IPS-20b (cell line): ENCODE measurements around the gene HEBP2.

Experiments
- H3K27ac ChIP-seq: one replicate; pipeline ENCODE4 v1.5.1; 2013; ENCODE audit warnings: low read length
- H3K27me3 ChIP-seq: 2 replicates; pipeline ENCODE4 v1.6.1; 2013; ENCODE audit warnings: mild to moderate bottlenecking, low read length, inconsistent platforms; ENCODE audit not compliant: insufficient read depth
- H3K36me3 ChIP-seq: 2 replicates; pipeline ENCODE4 v1.6.1; 2013; ENCODE audit warnings: low read depth, mild to moderate bottlenecking, inconsistent platforms, low read length, moderate library complexity; ENCODE audit not compliant: insufficient read depth
- H3K4me1 ChIP-seq: 2 replicates; pipeline ENCODE4 v1.6.1; 2013; ENCODE audit warnings: mild to moderate bottlenecking, control low read depth, inconsistent platforms, low read length, moderate library complexity; ENCODE audit not compliant: insufficient read depth
- H3K4me3 ChIP-seq: 2 replicates; pipeline ENCODE4 v1.5.1; 2013; ENCODE audit warnings: mild to moderate bottlenecking, low read length, inconsistent platforms
- H3K9ac ChIP-seq: 2 replicates; pipeline ENCODE4 v1.6.1; 2013; ENCODE audit warnings: low read depth, mild to moderate bottlenecking, inconsistent platforms, low read length, moderate library complexity
- H3K9me3 ChIP-seq: 2 replicates; pipeline ENCODE4 v1.6.1; 2013; ENCODE audit warnings: mild to moderate bottlenecking, low read depth, low read length, inconsistent platforms; ENCODE audit not compliant: insufficient read depth

Gene HEBP2

GRCh38 chr6:138378463-138378862 is 25.6 kb upstream of the HEBP2 start:
- no peak overlapping the region for H3K27ac ChIP-seq

GRCh38 chr6:138382498-138383265 is 21.3 kb upstream of the HEBP2 start:
- Histone ChIP-seq H3K9ac (no peak overlapping the region), H3K36me3 (no peaks in the 10 kb centered on the region), H3K4me1 (peaks cover 8% of the 10 kb centered on the region; the same call in 1 of the 2 replicates), H3K27me3 (no peaks in the 10 kb centered on the region), H3K27ac (no peak overlapping the region), H3K4me3 (no peak overlapping the region), H3K9me3 (no peaks in the 10 kb centered on the region)

More at GRCh38 chr6:138378463-138378862, 25.6 kb upstream of the HEBP2 start:
- H3K9me3 ChIP-seq: no peaks in the 10 kb centered on the region
- peaks cover 8% of the 10 kb centered on the region; the same call in 1 of the 2 replicates for H3K4me1 ChIP-seq
- H3K36me3 ChIP-seq: no peaks in the 10 kb centered on the region
- no peak overlapping the region for H3K4me3 ChIP-seq
- H3K9ac ChIP-seq: 0 out of 2 replicates have a peak overlapping the region, but pooled peaks have one; percentile 29
- no peaks in the 10 kb centered on the region for H3K27me3 ChIP-seq

GRCh38 chr6:138383776-138384175 is 20.2 kb upstream of the HEBP2 start:
- H3K27ac ChIP-seq: no peak overlapping the region
- no peak overlapping the region for H3K4me3 ChIP-seq
- H3K4me1 ChIP-seq: peaks cover 5% of the 10 kb centered on the region; the same call in 1 of the 2 replicates
- no peaks in the 10 kb centered on the region for H3K27me3 ChIP-seq
- no peak overlapping the region for H3K9ac ChIP-seq
- H3K9me3 ChIP-seq: no peaks in the 10 kb centered on the region
- H3K36me3 ChIP-seq: no peaks in the 10 kb centered on the region

GRCh38 chr6:138386897-138387296 is 17.1 kb upstream of the HEBP2 start:
- Histone ChIP-seq H3K27ac (no peak overlapping the region), H3K4me3 (no peak overlapping the region), H3K36me3 (no peaks in the 10 kb centered on the region), H3K27me3 (no peaks in the 10 kb centered on the region), H3K9ac (no peak overlapping the region), H3K4me1 (peaks cover 7% of the 10 kb centered on the region; the same call in 1 of the 2 replicates), H3K9me3 (no peaks in the 10 kb centered on the region)

GRCh38 chr6:138387577-138388368 is 16.2 kb upstream of the HEBP2 start:
- Histone ChIP-seq H3K36me3 (no peaks in the 10 kb centered on the region), H3K27ac (no peak overlapping the region), H3K27me3 (no peaks in the 10 kb centered on the region), H3K4me1 (peaks cover 7% of the 10 kb centered on the region; the same call in 1 of the 2 replicates), H3K9ac (no peak overlapping the region), H3K9me3 (no peaks in the 10 kb centered on the region), H3K4me3 (no peak overlapping the region)

- H3K27me3 ChIP-seq: no peaks in the 10 kb centered on the region
- H3K4me1 ChIP-seq: peaks cover 7% of the 10 kb centered on the region; the same call in 1 of the 2 replicates
- H3K4me3 ChIP-seq: no peak overlapping the region
- no peaks in the 10 kb centered on the region for H3K36me3 ChIP-seq
- no peak overlapping the region for H3K9ac ChIP-seq
- no peak overlapping the region for H3K27ac ChIP-seq
- no peaks in the 10 kb centered on the region for H3K9me3 ChIP-seq
These were observed 14.5 kb upstream of the HEBP2 start for GRCh38 chr6:138389551-138389950.

- no peaks in the 10 kb centered on the region for H3K9me3 ChIP-seq
- no peak overlapping the region for H3K9ac ChIP-seq
- no peak overlapping the region for H3K4me3 ChIP-seq
- no peak overlapping the region for H3K27ac ChIP-seq
- H3K36me3 ChIP-seq: no peaks in the 10 kb centered on the region
- H3K4me1 ChIP-seq: no peaks in the 10 kb centered on the region
- H3K27me3 ChIP-seq: no peaks in the 10 kb centered on the region
These were observed 9.9 kb upstream of the HEBP2 start for GRCh38 chr6:138393871-138394783.

GRCh38 chr6:138396709-138397108 is 7.3 kb upstream of the HEBP2 start:
- no peak overlapping the region for H3K27ac ChIP-seq
- H3K4me3 ChIP-seq: no peak overlapping the region
- H3K9ac ChIP-seq: no peak overlapping the region
- no peaks in the 10 kb centered on the region for H3K4me1 ChIP-seq
- no peaks in the 10 kb centered on the region for H3K9me3 ChIP-seq
- H3K27me3 ChIP-seq: no peaks in the 10 kb centered on the region
- H3K36me3 ChIP-seq: no peaks in the 10 kb centered on the region

- no peaks in the 10 kb centered on the region for H3K36me3 ChIP-seq
- no peaks in the 10 kb centered on the region for H3K9me3 ChIP-seq
- no peaks in the 10 kb centered on the region for H3K27me3 ChIP-seq
- no peak overlapping the region for H3K4me3 ChIP-seq
- no peak overlapping the region for H3K27ac ChIP-seq
- no peak overlapping the region for H3K9ac ChIP-seq
- no peaks in the 10 kb centered on the region for H3K4me1 ChIP-seq
These were observed 6.6 kb upstream of the HEBP2 start for GRCh38 chr6:138397128-138398122.

- no peaks in the 10 kb centered on the region for H3K4me1 ChIP-seq
- no peak overlapping the region for H3K9ac ChIP-seq
- no peaks in the 10 kb centered on the region for H3K9me3 ChIP-seq
- no peaks in the 10 kb centered on the region for H3K36me3 ChIP-seq
- H3K27ac ChIP-seq: no peak overlapping the region
- no peaks in the 10 kb centered on the region; the same call in 1 of the 2 replicates for H3K27me3 ChIP-seq
- H3K4me3 ChIP-seq: no peak overlapping the region
These were observed 3.7 kb upstream of the HEBP2 start for GRCh38 chr6:138400326-138400725.
